ENCODE measurements around the gene HIVEP2.
A peak's percentile ranks its signal among the peaks of the same experiment; 100 is the strongest.

HIVEP2 gene

GRCh38 chr6:142841915-142842314, 103.1 kb downstream of the HIVEP2 start:
- DNase-seq (ENCODE audit: low spot score) = no peak

GRCh38 chr6:142839686-142840040, 105.3 kb downstream of the HIVEP2 start:
- DNase-seq (ENCODE audit: low spot score) = no peak

- peak; percentile 63 for DNase-seq (ENCODE audit: low spot score)
Measured at GRCh38 chr6:142838821-142839685, 105.9 kb downstream of the HIVEP2 start.

- no peak for DNase-seq (ENCODE audit: low spot score)
Measured at GRCh38 chr6:142835787-142836535, 109.0 kb downstream of the HIVEP2 start.

- no peak for DNase-seq (ENCODE audit: low spot score)
Measured at GRCh38 chr6:142834853-142835252, 110.1 kb downstream of the HIVEP2 start.

GRCh38 chr6:142833798-142834197, 111.2 kb downstream of the HIVEP2 start:
- no peak for DNase-seq (ENCODE audit: low spot score)

GRCh38 chr6:142833054-142833453, 111.9 kb downstream of the HIVEP2 start:
- peak; percentile 59 for DNase-seq (ENCODE audit: low spot score)

- DNase-seq (ENCODE audit: low spot score) = no peak
Measured at GRCh38 chr6:142830807-142831206, 114.2 kb downstream of the HIVEP2 start.

- no peak for DNase-seq (ENCODE audit: low spot score)
Measured at GRCh38 chr6:142830116-142830710, 114.8 kb downstream of the HIVEP2 start.

GRCh38 chr6:142829556-142829955, 115.4 kb downstream of the HIVEP2 start:
- DNase-seq (ENCODE audit: low spot score) = no peak

- no peak for DNase-seq (ENCODE audit: low spot score)
Measured at GRCh38 chr6:142827991-142828390, 117.0 kb downstream of the HIVEP2 start.

GRCh38 chr6:142827369-142827768, 117.6 kb downstream of the HIVEP2 start:
- no peak for DNase-seq (ENCODE audit: low spot score)

- no peak for DNase-seq (ENCODE audit: low spot score)
Measured at GRCh38 chr6:142825760-142826159, 119.2 kb downstream of the HIVEP2 start.

GRCh38 chr6:142824426-142824825, 120.5 kb downstream of the HIVEP2 start:
- DNase-seq (ENCODE audit: low spot score) = no peak

GRCh38 chr6:142823256-142823902, 121.6 kb downstream of the HIVEP2 start:
- DNase-seq (ENCODE audit: low spot score) = no peak

- no peak for DNase-seq (ENCODE audit: low spot score)
Measured at GRCh38 chr6:142822842-142823241, 122.1 kb downstream of the HIVEP2 start.

- DNase-seq (ENCODE audit: low spot score) = no peak
Measured at GRCh38 chr6:142822383-142822782, 122.6 kb downstream of the HIVEP2 start.

GRCh38 chr6:142821860-142822259, 123.1 kb downstream of the HIVEP2 start:
- DNase-seq (ENCODE audit: low spot score) = no peak

- no peak for DNase-seq (ENCODE audit: low spot score)
Measured at GRCh38 chr6:142821164-142821716, 123.7 kb downstream of the HIVEP2 start.

GRCh38 chr6:142820338-142821051, 124.5 kb downstream of the HIVEP2 start:
- no peak for DNase-seq (ENCODE audit: low spot score)

- peak; percentile 47 for DNase-seq (ENCODE audit: low spot score)
Measured at GRCh38 chr6:142819603-142820337, 125.2 kb downstream of the HIVEP2 start.
